Fibroblast of skin of abdomen (primary cell): Measurements from ENCODE around the gene METAP2. TPM values are rescaled to one million over a fixed set of nuclear protein-coding genes. Genes with fewer than 3 reads are reported as not detected.
A peak's percentile ranks its signal among the peaks of the same experiment; 100 is the strongest.
"Not testable (repeated sequence)": the region's sequence is repeated elsewhere in the genome, so short reads cannot be mapped to it uniquely, and the experiment has no call there.

Experiments used
- DNase-seq: peaks from one replicate; pipeline ENCODE4 v3.0.0-alpha.2; 2013
- polyA plus RNA-seq, 2 experiments: library from polyadenylated mRNA; unstranded; fragments of 120-200 nt; gene quantifications; one replicate each; pipeline ENCODE4 v1.2.1, GENCODE V29; 2013; ENCODE audit not compliant: insufficient read length in 2 of 2

METAP2 gene
- 118 TPM for polyA plus RNA-seq (2013, experiment 1 of 2; ENCODE audit: insufficient read length)
- 110 TPM for polyA plus RNA-seq (2013, experiment 2 of 2; ENCODE audit: insufficient read length)

DNA sequence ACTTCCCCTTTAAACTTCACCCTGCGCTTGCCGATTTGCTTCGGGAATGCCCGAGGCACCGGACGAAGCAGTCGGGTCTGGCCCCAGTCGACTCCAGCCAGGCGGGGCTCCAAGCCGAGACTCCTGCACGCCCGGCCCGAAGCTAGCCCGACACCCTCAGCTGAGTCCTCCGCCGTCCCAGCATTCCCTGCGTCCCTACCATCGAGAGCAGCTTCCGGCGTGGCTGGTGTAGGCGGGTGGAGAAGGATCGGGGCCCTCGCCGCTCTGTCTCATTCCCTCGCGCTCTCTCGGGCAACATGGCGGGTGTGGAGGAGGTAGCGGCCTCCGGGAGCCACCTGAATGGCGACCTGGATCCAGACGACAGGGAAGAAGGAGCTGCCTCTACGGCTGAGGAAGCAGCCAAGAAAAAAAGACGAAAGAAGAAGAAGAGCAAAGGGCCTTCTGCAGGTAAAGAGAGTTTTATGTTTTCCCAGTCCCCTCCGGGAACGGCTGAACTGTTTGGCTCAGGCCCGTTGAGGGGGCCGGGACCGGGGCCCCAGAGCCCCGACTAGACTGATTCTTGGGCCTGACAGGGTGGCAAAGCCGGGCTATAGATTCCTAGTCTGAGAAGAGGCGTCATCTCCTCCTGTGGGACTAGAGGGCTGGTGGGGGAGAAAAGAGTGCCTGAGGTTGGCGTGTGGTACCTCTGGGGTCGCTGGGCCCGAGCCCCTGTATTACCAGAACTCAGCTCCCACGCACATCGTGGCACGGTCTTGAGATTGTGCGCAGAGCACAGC lies at the start of gene METAP2:
METAP2 (plus strand) TSS at position 269 of the 776 bp plus-strand sequence; CDS start at position 297, 28 bp downstream.
- DNase-seq, result peak; percentile 97

DNA sequence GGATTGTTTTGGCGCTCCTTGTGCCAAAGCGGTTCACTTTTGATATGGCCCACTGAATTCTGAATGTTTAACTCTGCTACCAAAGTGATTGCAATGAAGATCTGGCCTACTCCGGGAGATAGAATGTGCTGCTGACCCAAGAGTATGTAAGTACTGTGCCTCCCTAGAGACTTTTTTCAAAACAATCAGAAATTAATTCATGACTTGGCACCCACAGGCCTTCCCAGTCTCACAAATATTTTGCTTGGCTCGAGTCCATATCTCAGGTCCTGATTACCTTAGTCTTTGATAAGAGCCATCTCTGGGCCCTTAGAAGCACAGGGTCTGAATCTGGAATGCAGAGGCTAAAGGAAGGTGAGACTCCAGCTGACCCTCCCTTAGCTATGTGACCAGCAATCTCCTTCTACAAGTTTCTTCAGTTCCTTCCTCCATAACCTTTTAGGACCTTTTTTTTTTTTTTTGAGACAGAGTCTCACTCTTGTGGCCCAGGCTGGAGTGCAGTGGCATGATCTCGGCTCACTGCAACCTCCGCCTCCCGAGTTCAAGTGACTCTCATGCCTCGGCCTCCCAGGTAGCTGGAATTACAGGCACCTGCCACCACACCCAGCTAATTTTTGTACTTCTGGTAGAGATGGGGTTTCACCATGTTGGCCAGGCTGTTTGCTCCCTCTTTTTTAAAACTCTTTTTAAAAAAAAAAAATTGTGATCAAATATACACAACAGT lies 49.5 kb upstream of the METAP2 start:
- no peak for DNase-seq

DNA sequence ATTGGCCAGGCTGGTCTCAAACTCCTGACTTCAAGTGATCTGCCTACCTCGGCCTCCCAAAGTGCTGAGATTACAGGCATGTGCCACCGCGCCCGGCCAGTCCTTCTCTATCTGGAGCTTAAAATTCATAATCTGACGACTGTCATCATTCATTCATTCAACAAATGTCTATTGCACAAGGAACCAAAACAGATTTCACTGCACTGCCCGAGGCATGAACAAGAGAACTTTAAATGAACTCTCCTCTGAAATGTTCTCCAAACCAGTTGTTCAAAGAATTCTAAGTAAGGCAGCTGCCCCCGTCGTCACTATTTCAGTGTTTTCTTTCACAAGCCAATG lies 44.8 kb upstream of the METAP2 start:
- DNase-seq, result no peak

DNA sequence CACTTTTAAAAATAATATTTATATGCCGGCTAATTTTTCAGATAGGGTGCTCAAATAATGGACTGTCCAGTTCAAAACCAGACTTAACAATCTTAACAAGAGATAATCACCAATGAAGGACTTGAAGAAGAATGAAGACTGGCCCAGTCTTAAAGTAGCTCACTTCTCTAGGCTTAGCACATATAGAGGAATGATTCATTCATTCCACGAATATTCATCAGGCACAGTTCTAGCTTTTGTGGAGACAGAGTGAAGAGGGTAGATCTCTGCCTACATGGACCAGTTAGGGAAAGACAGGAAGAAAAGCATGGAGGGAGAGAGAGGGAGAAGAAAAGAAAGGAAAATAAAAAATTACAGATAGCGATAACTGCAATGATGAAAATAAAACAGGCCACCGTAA lies 42.8 kb upstream of the METAP2 start:
- DNase-seq, result no peak

DNA sequence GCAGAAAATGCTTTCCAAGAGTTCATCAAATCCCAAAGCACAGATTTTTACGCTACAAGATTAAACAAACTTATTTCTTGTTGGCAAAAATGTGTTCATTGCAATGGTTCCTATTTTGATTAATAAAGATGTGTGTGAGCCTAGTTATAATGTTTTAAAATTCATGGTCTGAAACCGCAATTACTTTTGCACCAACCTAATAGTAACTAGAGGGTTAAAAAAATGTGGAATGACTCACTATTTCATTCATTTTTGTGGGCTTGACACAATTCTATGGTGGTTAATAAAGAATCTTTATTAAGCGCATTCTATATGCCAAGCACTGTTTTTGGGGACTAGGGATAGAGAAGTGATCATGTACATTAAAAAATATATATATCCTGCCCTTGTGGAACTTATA lies 38.6 kb upstream of the METAP2 start:
- peak; percentile 16 for DNase-seq

DNA sequence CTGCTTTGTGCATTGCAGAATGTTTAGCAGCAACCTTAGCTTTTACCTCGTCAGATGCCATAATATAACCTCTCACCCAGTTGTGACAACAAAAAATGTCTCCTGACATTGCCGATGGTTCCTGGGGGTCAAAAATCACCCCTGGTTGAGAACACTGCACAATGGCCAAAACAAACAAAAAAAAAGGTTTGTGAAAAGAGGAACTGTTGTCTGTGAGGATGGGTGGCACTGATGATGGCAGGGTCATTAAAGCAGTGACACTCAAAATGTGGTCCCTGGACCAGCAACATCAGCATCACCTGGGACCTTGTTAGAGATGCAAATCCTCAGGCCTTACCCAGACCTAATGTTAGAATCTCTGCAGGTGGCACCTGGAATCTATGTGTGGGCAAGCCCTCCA lies 36.4 kb upstream of the METAP2 start:
- no peak for DNase-seq

DNA sequence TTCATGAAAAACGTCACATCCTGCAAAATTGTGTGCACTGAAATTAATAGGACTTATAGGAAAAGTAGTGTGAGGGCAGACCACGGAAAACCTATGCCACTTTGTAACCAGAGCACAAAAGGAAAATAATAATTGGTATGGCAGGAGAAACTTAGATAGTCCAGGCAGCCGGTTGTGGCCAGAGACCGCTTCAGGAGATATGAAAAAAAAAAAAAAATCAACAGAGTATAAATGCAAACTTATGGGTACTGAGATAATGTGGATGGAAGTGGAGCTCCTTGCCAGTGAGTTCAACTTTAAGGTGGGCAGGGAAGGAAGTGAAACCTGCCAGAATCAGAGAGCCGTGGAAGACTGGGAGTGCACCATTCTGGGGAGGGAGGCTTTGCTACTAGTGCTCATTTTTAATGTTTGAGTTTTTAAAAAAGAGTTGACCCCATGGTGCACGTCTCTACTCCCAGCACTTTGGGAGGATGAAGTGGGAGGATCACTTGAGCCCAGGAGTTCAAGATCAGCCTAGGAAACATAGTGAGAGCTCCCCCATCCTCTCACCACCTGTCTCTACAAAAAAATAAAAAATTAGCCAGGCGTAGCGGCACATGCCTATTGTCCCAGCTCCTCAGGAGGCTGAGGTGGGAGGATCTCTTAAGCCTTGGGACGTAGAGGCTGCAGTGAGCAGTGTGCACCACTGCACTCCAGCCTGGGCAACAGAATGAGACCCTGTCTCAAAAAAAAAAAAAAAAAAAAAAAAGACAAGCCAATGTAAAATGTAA lies 34.3 kb upstream of the METAP2 start:
- no peak for DNase-seq

DNA sequence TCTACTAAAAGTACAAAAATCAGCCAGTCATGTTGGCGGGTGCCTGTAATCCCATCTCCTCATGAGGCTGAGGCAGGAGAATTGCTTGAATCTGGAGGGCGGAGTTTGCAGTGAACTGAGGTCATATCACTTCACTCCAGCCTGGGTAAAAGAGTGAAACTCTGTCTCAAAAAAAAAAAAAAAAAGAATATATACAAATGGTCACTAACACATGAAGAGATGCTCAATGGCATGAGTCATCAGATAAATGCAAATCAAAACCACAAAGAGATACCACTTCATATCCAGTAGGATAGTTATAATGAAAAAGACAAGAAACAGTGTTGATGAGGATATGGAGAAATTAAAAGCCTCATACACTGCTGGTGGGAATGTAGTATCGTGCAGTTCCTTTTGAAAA lies 33.6 kb upstream of the METAP2 start:
- peak; percentile 60 for DNase-seq

DNA sequence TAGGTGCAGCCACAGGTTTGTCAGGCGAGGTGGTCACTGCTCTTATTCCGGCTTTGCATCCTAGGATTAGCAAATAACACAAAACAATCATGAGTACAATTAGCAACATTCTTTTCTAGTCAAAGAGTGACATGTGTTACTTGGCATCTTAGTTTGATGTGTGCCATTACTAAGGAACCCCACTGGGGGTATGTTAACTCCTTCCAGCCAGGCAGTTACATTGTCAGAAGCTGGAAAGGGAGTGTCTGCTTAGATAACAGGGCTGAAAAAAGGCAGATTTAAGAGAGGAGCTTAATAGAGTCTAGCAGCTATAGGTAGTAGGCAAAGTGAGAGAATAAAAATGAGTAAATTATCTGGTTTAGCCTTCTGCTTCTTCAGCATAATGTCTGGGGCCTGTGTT lies 30.5 kb upstream of the METAP2 start:
- DNase-seq, result no peak

DNA sequence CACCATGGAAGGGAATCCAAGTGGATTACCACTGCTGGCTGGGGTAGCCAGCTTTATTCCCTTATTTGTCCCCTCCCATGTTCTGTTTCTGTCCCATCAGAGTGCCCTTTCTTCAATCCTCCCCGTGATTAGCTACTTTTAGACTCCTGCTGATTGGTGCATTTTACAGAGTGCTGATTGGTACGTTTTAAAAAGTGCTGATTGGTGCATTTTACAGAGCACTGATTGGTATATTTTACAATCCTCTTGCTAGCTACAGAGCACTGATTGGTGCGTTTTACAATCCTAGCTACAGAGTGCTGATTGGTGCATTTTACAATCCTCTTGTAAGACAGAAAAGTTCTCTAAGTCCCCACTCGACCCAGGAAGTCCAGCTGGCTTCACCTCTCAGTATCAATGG lies 28.9 kb upstream of the METAP2 start:
- not testable (repeated sequence) for DNase-seq

DNA sequence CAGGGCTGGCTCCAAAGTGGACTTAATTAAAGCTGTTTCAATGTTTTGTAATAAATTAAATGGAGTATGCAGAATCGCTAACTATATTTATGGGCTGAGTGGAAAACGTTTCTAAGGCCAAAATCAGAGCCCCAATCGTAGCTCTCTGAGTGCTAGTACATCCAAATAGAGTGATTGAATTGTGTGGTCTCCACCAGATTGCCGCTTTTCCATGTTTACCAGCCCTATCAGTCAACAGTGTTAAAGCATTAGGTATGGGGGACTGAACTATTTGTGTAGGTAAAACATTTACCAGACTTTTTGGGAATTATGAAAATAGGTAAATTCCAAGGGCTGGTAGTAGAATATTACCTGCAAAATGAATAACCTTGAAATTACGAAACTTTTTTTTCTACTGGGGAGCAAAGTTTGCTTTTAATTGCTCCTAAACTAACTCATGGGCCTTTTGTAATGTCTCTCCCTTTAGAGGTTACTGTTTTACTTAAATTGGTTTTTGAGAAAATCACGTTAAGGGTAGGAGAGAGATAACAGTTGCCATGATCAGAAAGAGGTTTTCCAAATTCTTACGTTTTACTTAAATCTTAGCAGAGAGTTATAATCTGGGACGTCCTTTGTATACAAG lies 28.0 kb upstream of the METAP2 start:
- no peak for DNase-seq

DNA sequence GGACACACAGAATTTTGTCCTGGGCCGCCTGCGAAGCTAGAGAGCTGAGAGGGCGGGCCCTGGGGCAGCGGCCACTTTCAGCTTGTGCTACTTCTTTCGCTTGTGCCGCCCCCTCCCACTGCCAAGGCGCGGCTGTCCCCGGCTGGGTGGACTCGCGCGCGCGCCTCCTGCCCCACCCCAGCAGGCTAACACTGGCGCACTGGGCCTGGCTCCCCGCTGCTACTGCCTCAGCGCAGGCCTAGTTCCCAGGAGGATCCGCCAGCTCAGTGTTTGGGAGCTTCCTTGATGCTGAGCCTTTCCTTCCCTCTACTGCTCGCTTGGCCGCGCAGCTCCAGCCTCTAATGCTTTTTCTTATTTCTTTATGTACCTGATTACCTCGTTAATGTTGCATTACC lies 27.4 kb upstream of the METAP2 start:
- peak; percentile 12 for DNase-seq

DNA sequence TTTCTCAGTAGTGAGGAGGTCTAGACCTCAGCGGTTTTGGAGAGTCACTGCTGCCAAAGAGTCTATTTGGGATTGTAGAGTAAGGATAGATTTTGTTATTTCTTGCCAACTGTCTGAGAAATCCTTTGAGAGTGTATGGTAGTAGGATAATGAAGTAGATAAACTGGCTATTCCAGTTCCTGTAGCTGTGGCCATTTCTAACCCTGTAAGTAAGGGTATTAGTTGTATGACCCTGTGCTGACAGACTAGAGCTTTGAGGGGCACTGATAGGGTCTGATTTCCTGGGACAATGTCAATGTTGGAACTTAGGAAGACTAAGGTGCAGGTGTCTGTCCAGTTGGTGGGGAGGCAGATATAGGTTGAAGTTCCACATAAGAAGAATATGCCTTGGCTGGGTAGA lies 24.3 kb upstream of the METAP2 start:
- not testable (repeated sequence) for DNase-seq

DNA sequence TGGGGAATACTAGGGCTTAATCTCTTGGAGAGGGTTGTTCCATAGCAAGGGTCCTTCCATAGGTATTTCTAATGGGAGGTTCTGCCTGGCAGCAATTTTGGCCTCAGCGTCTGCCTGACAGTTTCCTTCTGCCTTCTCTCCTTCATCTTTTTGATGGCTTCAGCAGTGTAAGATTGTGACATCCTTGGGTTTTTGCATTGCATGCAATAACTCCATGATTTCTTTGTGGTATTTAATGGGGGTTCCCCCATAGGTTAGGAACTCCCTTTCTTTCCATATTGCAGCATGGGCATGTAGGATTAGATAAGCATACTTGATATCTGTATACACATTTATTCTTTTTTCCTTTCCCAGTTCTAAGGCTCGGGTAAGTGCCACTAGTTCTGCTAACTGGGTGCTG lies 21.5 kb upstream of the METAP2 start:
- not testable (repeated sequence) for DNase-seq

DNA sequence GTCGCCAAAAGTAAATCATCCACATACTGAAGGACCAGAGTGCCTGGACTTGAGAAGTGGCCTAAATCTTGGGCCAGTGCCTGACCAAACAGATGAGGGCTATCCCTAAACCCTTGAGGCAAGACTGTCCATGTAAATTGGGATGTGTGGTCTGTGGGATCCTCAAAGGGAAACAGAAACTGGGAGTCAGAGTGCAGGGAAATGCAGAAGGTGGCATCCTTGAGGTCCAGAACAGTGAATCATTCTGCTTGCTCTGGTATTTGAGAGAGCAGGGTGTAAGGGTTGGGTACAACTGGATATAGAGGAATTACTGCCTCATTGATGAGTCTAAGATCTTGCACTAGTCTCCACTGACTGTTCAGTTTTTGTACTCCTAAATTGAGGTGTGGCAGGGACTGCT lies 20.1 kb upstream of the METAP2 start:
- DNase-seq, result not testable (repeated sequence)

DNA sequence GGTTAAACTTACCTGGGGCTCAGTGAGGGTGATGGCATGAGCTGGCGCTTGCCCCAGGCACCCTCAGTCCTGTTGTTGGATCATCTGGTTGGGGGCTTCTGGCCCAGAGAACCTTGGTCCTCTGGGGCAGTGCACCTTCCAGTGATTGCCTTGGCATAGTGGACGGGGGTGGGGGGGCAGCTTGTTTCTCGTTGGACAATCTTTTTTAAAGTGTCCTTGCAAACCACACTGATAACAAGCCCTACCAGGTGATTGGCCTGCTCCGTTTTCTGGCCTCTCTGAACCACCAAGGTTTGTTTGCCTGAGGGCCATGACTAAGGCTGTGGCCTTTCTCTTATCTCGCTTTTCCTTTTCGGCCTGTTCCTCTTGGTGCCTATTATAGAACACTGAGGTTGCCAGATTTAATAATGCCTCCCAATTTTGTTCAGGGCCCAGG lies 19.2 kb upstream of the METAP2 start:
- not testable (repeated sequence) for DNase-seq

DNA sequence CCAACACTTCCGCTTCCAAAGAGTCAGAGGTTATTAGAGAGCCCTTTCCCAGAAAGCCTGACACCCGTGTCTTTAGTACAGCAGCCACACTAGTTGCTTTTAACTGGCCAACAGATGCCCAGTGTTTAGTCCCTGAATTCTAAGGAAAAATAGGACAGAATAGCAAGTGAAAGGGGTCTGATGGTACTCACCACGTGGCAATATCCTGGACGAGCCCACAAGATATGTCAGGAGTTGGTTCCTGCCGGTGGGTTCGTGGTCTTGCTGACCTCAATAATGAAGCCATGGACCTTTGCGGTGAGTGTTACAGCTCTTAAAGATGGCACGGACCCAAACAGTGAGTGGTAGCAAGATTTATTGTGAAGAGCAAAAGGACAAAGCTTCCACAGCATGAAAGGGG lies 16.3 kb upstream of the METAP2 start:
- DNase-seq, result not testable (repeated sequence)

DNA sequence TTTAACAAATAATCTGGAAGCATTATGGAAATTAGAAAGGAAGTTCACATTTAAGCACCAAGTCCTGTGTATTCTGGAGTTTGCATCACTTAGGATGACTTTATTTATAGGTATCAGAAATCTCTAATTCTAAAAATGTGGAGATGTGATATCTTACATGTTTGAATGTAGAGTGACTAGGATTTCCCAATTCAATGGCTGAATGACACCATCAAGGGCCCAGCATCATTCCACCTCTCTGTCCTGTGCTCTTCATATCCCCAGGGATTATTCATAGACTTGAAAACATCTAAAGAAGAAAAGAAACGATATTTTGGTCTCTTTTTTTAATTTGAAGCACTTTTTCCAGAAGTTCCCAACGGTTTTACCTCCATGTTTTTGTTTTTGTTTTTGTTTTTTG lies 15.2 kb upstream of the METAP2 start:
- no peak for DNase-seq

DNA sequence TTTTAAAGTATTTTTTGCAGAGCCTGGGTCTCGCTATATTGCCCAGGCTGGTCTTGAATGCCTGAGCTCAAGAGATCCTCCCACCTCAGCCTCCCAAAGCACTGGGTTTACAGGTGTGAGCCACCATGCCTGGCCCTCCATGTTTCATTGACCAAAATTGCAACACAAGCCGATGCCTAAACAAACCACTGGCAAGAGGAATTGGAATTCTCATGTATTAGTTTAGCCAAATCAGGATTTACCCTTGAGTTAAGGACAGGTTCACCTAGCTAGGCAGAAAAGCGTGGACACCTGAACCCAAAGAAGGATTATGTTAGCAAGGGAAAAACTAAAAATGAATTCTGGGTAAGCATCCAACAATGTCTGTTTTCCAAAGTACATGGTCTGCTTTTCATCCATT lies 14.6 kb upstream of the METAP2 start:
- no peak for DNase-seq

DNA sequence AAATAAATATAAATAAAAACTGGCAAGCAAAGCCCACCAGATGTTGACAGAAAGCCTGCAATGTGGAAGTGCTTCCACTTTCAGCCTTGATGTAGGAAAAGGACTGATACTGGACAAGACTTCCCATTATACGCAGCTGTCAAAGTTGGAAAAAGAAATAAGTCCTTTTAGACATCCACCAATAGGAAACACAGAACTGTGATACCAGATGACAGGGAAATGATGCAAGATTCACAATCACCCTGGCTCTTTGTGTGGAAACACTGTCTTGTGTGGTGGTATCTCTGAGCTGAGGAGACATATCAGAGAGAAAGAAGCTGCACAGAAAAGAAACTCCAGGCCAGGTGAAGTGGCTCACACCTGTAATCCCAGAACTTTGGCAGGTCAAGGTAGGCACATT lies 13.8 kb upstream of the METAP2 start:
- no peak for DNase-seq

DNA sequence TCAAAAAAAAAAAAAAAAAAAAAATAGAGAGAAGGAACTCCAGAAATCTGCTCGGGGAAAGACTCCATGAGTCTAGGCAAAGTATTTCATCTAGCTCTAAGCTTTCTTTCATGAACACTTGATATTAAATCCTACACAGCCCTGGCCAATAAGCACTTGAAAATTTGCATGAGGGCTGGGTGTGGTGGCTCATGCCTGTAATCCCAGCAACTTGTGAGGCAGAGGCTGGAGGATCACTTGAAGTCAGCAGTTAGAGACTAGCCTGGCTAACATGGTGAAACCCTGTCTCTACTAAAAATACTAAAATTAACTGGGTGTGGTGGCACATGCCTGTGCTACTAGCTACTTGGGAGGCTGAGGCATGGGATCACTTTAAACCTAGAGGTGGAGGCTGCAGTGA lies 13.1 kb upstream of the METAP2 start:
- no peak for DNase-seq

DNA sequence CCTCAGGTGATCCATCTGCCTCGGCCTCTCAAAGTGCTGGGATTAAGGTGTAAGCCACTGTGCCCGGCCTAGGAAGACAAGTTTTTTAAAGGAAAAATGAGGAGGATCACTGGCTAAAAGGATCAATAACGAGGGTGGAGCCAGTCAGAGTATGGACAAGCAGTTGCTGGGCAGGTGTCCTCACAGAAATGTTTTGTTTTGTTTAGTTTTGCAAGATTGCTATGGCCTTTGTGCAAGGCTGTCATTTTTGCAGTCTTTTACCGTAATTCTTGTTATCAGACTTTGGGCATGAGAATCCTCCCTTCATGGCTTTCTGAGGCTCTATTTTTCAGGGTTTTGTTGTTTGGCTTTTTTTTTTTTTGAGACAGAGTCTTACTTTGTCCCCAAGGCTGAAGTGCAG lies 11.9 kb upstream of the METAP2 start:
- no peak for DNase-seq

DNA sequence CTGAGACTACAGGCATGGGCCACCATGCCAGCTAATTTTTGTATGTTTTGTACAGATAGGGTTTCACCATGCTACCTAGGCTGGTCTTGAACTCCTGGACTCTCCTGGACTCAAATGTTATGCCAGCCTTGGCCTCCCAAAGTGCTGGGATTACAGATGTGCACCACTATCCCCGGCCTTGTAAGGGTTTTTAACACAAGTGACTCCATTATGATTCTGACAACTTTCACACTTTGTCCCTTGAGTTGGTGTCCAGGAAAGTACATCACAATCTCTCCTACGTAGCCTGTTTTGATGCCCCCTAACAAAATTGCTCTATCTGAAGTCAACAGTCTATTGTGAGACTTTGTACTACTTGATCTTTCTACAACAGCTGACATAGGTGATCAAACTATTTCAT lies 11.4 kb upstream of the METAP2 start:
- no peak for DNase-seq
